Thyroid gland (tissue), 4 donors: ENCODE measurements around the gene INTS15.

Experiments
- CTCF ChIP-seq, 6 experiments: fragments of 200-600 bp in 3 of 6; fragments of 450-650 bp in 3 of 6; sonication (generic) in 3 of 6; IDR thresholded peaks; one replicate each; pipeline ENCODE4 v1.5.1; 2016 to 2019; ENCODE audit warnings: antibody characterized with exemption in 6 of 6, mild to moderate bottlenecking in 2 of 6, inconsistent platforms in 1 of 6, moderate library complexity in 1 of 6
- POLR2A ChIP-seq, 2 donors: fragments of 450-650 bp; IDR thresholded peaks; one replicate each; pipeline ENCODE4 v1.6.1; 2017; ENCODE audit warnings: antibody characterized with exemption in 2 of 2, mild to moderate bottlenecking in 2 of 2, moderate library complexity in 1 of 2

- TF ChIP-seq POLR2A (IDR thresholded peaks at IDR 0.05): no peak
- TF ChIP-seq CTCF (IDR thresholded peaks at IDR 0.05): no peak
Measured at GRCh38 chr7:6647541-6647940, 57.7 kb downstream of the INTS15 start.
